ENCODE data around the gene PRSS12. TPM values are rescaled to one million over a fixed set of nuclear protein-coding genes. Genes with fewer than 3 reads are reported as not detected.
A peak's percentile ranks its signal among the peaks of the same experiment; 100 is the strongest.
"Not testable (repeated sequence)": the region's sequence is repeated elsewhere in the genome, so short reads cannot be mapped to it uniquely, and the experiment has no call there.

The PRSS12 gene
- polyA plus RNA-seq, 3 donors = 7.7 to 8.9 (median 8.9) TPM

- DNase-seq = no peak
Measured at GRCh38 chr4:118279920-118280432, 72.8 kb downstream of the PRSS12 start.

- no peak for DNase-seq
Measured at GRCh38 chr4:118279328-118279727, 73.5 kb downstream of the PRSS12 start.

GRCh38 chr4:118278473-118279274 is 74.1 kb downstream of the PRSS12 start:
- peak; percentile 94 for DNase-seq

DNA sequence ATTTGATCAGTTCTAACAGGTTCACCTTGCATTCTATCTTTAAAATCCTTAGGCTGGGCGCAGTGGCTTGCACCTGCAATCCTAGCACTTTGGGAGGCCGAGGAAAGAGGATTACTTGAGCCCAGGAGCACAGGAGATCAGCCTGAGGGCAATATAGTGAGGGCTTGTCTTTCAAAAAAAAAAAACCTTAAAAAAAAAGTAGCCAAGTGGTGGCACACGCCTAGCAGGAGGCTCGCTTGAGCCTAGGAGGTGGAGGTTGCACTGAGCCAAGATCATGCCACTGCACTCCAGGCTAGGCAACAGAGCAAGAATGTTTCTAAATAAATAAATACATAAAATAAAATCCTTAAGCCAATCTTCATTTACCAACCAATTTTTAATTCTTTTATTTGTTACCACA is 75.6 kb downstream of the PRSS12 start:
- DNase-seq = no peak

DNA sequence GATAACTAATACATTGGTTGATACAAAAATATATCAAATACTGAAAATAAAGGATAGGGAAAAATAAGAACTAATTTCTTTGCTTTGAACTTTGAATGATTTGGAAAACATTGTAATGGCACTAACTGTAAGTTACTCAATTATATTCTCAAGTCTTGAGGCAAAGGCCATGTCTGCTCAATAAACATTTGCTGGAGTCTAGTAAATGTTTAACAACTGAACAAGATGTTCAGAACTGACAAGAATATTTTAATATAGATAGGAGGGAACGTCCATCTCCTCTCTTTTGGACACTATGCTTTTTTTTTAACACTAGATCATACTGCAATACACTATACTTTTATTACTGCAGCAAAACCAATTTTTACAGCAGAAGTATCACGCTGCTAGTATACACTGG is 76.2 kb downstream of the PRSS12 start:
- DNase-seq = no peak

GRCh38 chr4:118273642-118274041 is 79.2 kb downstream of the PRSS12 start:
- no peak for DNase-seq

- no peak for DNase-seq
Measured at GRCh38 chr4:118271788-118272187, 81.0 kb downstream of the PRSS12 start.

- no peak for DNase-seq
Measured at GRCh38 chr4:118270492-118270891, 82.3 kb downstream of the PRSS12 start.

- no peak for DNase-seq
Measured at GRCh38 chr4:118268780-118269179, 84.0 kb downstream of the PRSS12 start.

DNA sequence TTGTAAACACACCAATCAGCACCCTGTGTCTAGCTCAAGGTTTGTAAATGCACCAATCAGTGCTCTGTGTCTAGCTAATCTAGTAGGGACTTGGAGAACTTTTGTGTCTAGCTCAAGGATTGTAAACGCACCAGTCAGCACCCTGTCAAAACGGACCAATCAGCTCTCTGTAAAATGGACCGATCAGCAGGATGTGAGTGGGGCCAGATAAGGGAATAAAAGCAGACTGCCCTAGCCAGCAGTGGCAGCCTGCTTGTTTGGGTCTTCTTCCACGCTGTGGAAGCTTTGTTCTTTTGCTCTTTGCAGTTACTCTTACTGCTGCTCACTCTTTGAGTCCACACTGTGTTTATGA is 86.7 kb downstream of the PRSS12 start:
- not testable (repeated sequence) for DNase-seq

- DNase-seq = no peak
Measured at GRCh38 chr4:118265312-118266144, 87.3 kb downstream of the PRSS12 start.

DNA sequence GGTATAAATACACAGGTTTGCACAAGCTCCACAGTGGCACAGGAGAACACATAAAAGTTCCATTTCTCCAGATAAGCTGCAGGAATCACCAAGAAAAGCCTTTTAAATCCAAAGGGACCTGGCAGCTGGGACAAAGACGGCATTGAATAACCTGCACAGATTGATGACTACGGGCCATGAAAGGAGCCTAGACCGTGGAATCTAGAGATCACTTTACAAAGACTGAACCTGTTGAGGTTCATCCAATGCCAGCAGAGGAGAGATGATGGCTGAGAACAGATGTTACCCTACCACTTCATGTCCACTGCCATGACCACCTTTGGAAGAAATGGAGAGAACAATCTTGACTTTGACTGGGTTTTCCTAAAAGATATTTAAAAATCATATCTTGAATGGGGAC is 88.7 kb downstream of the PRSS12 start:
- no peak for DNase-seq

DNA sequence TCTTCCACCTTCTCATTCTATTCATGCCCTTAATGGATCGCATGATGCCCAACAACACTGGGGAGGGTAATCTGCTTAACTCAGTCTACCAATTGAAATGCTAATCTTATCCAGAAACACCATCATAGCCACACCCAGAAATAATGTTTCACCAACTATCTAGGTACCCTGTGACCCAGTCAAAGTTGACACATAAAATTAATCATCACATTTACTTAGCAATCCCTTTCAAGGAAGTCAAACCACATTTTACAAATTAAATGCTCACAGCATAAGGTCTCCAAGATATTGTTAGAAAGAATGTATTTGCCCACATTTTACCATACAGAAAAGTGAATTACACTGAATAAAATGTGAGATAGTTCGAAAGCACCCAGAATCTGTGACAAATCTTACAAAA is 92.5 kb downstream of the PRSS12 start:
- no peak for DNase-seq

DNA sequence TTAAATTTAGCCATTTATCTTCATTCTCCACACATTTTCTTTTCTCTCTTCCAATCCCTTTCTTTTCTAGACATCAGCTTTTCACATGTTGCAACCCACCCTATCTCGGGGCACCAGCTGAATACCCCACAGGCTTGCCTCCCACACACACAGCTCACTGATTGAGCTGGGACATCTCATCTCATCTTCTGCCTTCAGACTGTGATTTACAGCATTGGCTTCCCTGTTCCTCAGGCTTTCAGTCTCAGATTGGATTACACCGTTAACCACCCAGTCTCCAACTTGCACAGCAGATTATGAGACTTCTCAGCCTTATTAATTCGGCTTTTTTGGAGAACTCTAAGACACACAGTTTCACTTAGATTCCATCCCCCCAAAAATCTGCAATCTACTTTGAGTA is 93.7 kb downstream of the PRSS12 start:
- DNase-seq = no peak

- DNase-seq = no peak
Measured at GRCh38 chr4:118254368-118254767, 98.4 kb downstream of the PRSS12 start.

DNA sequence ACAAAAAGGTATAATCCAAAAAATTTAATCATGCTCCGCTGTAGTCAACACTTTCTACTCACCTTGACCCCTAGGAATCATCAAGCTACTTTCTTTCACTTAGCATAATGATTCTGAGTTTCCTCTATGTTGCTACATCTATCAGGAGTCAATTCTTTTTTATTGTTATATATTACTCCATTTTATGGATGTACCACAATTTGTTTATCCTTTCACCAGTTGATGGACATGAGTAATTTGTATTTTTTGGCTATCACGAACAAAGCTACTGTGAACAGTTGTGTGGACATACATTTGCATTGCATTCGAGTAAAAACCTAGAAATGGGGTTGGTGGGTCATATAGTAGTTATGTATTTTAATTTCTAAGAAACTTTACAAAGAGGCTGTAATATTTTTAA is 102.9 kb downstream of the PRSS12 start:
- DNase-seq = no peak

- DNase-seq = no peak
Measured at GRCh38 chr4:118237531-118237930, 115.3 kb downstream of the PRSS12 start.

DNA sequence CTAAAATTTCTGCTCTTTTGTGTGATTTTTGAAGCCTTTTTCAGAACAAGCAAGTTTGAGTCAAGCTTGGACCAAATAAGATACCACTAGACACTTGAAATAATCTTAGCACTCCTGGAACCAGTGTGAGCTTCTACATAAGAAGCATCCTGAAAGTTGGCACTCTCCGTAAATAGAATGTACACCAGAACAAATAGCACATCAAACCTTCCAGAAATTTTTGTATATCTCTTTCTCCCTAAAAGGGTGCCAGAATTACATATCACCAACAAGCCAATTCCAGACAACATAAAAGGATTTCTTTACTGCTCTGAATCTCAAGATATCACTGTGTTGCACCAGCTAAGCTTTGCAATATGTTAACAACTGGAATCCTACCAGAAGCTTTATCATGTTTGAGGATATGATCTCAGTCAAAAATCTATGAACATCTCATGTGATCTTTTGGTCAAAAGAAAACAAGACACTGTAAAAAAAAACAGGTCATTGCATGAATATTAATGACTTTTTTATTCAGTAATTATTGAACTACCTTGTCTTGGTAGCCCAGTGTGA is 117.2 kb downstream of the PRSS12 start:
- no peak for DNase-seq

Data from renal pelvis (tissue), 4 donors.